HepG2 (cell line): ENCODE data around the gene ADCYAP1.

Source experiments
- TF ChIP-seq, protein P1 (sequence below): sonication (generic); formaldehyde crosslinking; IDR thresholded peaks from 2 replicates; pipeline ENCODE4 v1.4.0; 2020; ENCODE audit warnings: mild to moderate bottlenecking, missing genetic modification reagents, borderline replicate concordance
- TF ChIP-seq, protein P2 (sequence below): sonication (generic); formaldehyde crosslinking; IDR thresholded peaks from 2 replicates; pipeline ENCODE4 v1.8.1; 2023; ENCODE audit warnings: missing genetic modification reagents, mild to moderate bottlenecking, borderline replicate concordance
- TF ChIP-seq, protein P3 (sequence below): sonication (generic); formaldehyde crosslinking; IDR thresholded peaks from 2 replicates; pipeline ENCODE4 v1.5.0; 2020; ENCODE audit warnings: mild to moderate bottlenecking, missing genetic modification reagents, moderate library complexity

DNA sequence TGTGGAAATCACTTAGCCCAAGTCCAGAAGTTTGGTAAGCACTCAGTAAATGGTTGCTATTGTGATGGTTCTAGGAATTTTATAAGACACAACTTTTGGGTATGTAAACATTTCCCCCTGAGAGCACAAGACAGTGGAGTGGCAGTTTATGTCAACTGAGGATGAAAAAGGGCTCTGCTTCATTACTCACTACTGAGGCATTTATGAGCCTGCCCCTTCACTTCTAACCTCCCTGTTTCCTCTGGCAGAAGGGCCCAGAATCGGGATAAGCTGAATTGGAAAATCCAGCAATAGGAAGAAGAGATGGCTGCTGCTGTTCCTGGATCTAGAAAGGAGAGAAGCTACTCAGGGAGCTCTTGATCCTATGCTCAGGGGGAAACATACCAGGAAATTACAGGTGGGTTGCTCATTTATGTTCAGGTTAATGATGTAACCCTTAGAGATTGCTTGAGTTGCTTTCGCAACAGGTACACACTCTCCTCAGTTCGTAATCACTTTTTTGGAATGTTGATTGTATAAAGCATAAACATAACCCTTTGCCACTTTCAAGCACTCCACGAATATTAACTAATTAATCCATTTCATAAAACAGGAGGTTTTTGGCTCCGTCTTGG is 46.3 kb downstream of the ADCYAP1 start:
- TF ChIP-seq, protein P1, sequence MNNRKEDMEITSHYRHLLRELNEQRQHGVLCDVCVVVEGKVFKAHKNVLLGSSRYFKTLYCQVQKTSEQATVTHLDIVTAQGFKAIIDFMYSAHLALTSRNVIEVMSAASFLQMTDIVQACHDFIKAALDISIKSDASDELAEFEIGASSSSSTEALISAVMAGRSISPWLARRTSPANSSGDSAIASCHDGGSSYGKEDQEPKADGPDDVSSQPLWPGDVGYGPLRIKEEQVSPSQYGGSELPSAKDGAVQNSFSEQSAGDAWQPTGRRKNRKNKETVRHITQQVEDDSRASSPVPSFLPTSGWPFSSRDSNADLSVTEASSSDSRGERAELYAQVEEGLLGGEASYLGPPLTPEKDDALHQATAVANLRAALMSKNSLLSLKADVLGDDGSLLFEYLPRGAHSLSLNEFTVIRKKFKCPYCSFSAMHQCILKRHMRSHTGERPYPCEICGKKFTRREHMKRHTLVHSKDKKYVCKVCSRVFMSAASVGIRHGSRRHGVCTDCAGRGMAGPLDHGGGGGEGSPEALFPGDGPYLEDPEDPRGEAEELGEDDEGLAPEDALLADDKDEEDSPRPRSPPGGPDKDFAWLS (CRISPR knock-in tag), result no peak
- TF ChIP-seq, protein P2, sequence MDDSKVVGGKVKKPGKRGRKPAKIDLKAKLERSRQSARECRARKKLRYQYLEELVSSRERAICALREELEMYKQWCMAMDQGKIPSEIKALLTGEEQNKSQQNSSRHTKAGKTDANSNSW (CRISPR knock-in tag), result no peak
- TF ChIP-seq, protein P3, sequence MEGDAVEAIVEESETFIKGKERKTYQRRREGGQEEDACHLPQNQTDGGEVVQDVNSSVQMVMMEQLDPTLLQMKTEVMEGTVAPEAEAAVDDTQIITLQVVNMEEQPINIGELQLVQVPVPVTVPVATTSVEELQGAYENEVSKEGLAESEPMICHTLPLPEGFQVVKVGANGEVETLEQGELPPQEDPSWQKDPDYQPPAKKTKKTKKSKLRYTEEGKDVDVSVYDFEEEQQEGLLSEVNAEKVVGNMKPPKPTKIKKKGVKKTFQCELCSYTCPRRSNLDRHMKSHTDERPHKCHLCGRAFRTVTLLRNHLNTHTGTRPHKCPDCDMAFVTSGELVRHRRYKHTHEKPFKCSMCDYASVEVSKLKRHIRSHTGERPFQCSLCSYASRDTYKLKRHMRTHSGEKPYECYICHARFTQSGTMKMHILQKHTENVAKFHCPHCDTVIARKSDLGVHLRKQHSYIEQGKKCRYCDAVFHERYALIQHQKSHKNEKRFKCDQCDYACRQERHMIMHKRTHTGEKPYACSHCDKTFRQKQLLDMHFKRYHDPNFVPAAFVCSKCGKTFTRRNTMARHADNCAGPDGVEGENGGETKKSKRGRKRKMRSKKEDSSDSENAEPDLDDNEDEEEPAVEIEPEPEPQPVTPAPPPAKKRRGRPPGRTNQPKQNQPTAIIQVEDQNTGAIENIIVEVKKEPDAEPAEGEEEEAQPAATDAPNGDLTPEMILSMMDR, result no peak
